Measurements from ENCODE around the gene RUNX2.

The RUNX2 gene

GRCh38 chr6:45432977-45433376 lies 104.8 kb downstream of the RUNX2 start:
- no peak for DNase-seq (ENCODE audit: low read depth in 3 of 3)

- no peak for DNase-seq (ENCODE audit: low read depth in 3 of 3)
Measured at GRCh38 chr6:45433533-45434380, 105.6 kb downstream of the RUNX2 start.

GRCh38 chr6:45434381-45434700 lies 106.2 kb downstream of the RUNX2 start:
- no peak for DNase-seq (ENCODE audit: low read depth in 3 of 3)

- DNase-seq (ENCODE audit: low read depth in 3 of 3), result no peak
Measured at GRCh38 chr6:45436544-45437438, 108.7 kb downstream of the RUNX2 start.

GRCh38 chr6:45437439-45437815 lies 109.3 kb downstream of the RUNX2 start:
- no peak for DNase-seq (ENCODE audit: low read depth in 3 of 3)

- no peak for DNase-seq (ENCODE audit: low read depth in 3 of 3)
Measured at GRCh38 chr6:45438151-45438550, 110.0 kb downstream of the RUNX2 start.

- DNase-seq (ENCODE audit: low read depth in 3 of 3), result no peak
Measured at GRCh38 chr6:45438849-45439406, 110.8 kb downstream of the RUNX2 start.

GRCh38 chr6:45439459-45439858 lies 111.3 kb downstream of the RUNX2 start:
- no peak for DNase-seq (ENCODE audit: low read depth in 3 of 3)

- no peak for DNase-seq (ENCODE audit: low read depth in 3 of 3)
Measured at GRCh38 chr6:45439861-45440388, 111.8 kb downstream of the RUNX2 start.

- DNase-seq (ENCODE audit: low read depth in 3 of 3), result no peak
Measured at GRCh38 chr6:45441851-45442453, 113.8 kb downstream of the RUNX2 start.

- no peak for DNase-seq (ENCODE audit: low read depth in 3 of 3)
Measured at GRCh38 chr6:45442716-45443115, 114.6 kb downstream of the RUNX2 start.

GRCh38 chr6:45445364-45445748 lies 117.2 kb downstream of the RUNX2 start:
- DNase-seq (ENCODE audit: low read depth in 3 of 3), result no peak

GRCh38 chr6:45445749-45446549 lies 117.8 kb downstream of the RUNX2 start:
- no peak for DNase-seq (ENCODE audit: low read depth in 3 of 3)

GRCh38 chr6:45447005-45447404 lies 118.9 kb downstream of the RUNX2 start:
- DNase-seq (ENCODE audit: low read depth in 3 of 3), result no peak

GRCh38 chr6:45447716-45448115 lies 119.6 kb downstream of the RUNX2 start:
- no peak for DNase-seq (ENCODE audit: low read depth in 3 of 3)

- DNase-seq (ENCODE audit: low read depth in 3 of 3), result no peak
Measured at GRCh38 chr6:45448417-45449389, 120.6 kb downstream of the RUNX2 start.

GRCh38 chr6:45450132-45450531 lies 122.0 kb downstream of the RUNX2 start:
- DNase-seq (ENCODE audit: low read depth in 3 of 3), result no peak

GRCh38 chr6:45450831-45451230 lies 122.7 kb downstream of the RUNX2 start:
- no peak for DNase-seq (ENCODE audit: low read depth in 3 of 3)

- DNase-seq (ENCODE audit: low read depth in 3 of 3), result no peak
Measured at GRCh38 chr6:45454008-45454911, 126.1 kb downstream of the RUNX2 start.

Data from stimulated activated CD4-positive, alpha-beta T cell treated with anti-CD3 and anti-CD28 coated beads, TNF-alpha, amount 100 ng/mL, for 4 hours (primary cell).